Stomach smooth muscle (tissue), 2 donors: ENCODE measurements around the gene FUCA2.

ENCODE experiments used
- H3K27ac ChIP-seq: one replicate; pipeline ENCODE4 v1.7.0; 2013; ENCODE audit warnings: mild to moderate bottlenecking, low read length, inconsistent platforms
- H3K27me3 ChIP-seq, 2 donors: one replicate each; pipeline ENCODE4 v1.7.0; 2013; ENCODE audit warnings: low read length in 2 of 2; ENCODE audit not compliant: insufficient read depth in 2 of 2, control insufficient read depth in 1 of 2
- H3K36me3 ChIP-seq, 2 donors: one replicate each; pipeline ENCODE4 v1.7.0; 2013; ENCODE audit warnings: low read length in 2 of 2; ENCODE audit not compliant: control insufficient read depth in 2 of 2, insufficient read depth in 2 of 2
- H3K4me1 ChIP-seq: one replicate; pipeline ENCODE4 v1.7.0; 2013; ENCODE audit warnings: low read length; ENCODE audit not compliant: control insufficient read depth, insufficient read depth
- H3K4me3 ChIP-seq, 2 donors: one replicate each; pipeline ENCODE4 v1.7.0; 2013; ENCODE audit warnings: low read length in 2 of 2
- H3K9ac ChIP-seq, 2 donors: one replicate each; pipeline ENCODE4 v1.7.0; 2013; ENCODE audit warnings: low read length in 2 of 2, mild to moderate bottlenecking in 1 of 2
- H3K9me3 ChIP-seq, 2 donors: one replicate each; pipeline ENCODE4 v1.7.0; 2013; ENCODE audit warnings: low read length in 2 of 2; ENCODE audit not compliant: control insufficient read depth in 2 of 2
- donor health status: healthy.
- donor health status: Pancreatic carcinoma.

FUCA2 gene

GRCh38 chr6:143501851-143502250 is 9.7 kb downstream of the FUCA2 start:
- no peaks in the 10 kb centered on the region for H3K4me1 ChIP-seq
- no peak overlapping the region for H3K27ac ChIP-seq
- no peak overlapping the region for H3K9ac ChIP-seq
- no peaks in the 10 kb centered on the region for H3K27me3 ChIP-seq
- no peaks in the 10 kb centered on the region for H3K9me3 ChIP-seq
- peaks cover 20 to 32% of the 10 kb centered on the region in 2 donors for H3K36me3 ChIP-seq
- no peak overlapping the region for H3K4me3 ChIP-seq

- Histone ChIP-seq H3K4me3 (no peak overlapping the region), H3K27ac (no peak overlapping the region), H3K9ac (no peak overlapping the region), H3K9me3 (no peaks in the 10 kb centered on the region), H3K4me1 (no peaks in the 10 kb centered on the region), H3K36me3 (peaks cover 17 to 32% of the 10 kb centered on the region in 2 donors), H3K27me3 (no peaks in the 10 kb centered on the region)
Observed at GRCh38 chr6:143498428-143498827, 13.1 kb downstream of the FUCA2 start.

GRCh38 chr6:143496974-143497373 is 14.5 kb downstream of the FUCA2 start:
- Histone ChIP-seq H3K27me3 (no peaks in the 10 kb centered on the region), H3K36me3 (peaks cover 18 to 28% of the 10 kb centered on the region in 2 donors), H3K9me3 (no peaks in the 10 kb centered on the region), H3K4me3 (no peak overlapping the region), H3K9ac (no peak overlapping the region), H3K4me1 (no peaks in the 10 kb centered on the region), H3K27ac (no peak overlapping the region)

GRCh38 chr6:143490775-143491174 is 20.7 kb downstream of the FUCA2 start:
- no peaks in the 10 kb centered on the region for H3K9me3 ChIP-seq
- peaks cover 15 to 19% of the 10 kb centered on the region in 2 donors for H3K36me3 ChIP-seq
- H3K27ac ChIP-seq, result no peak overlapping the region
- H3K27me3 ChIP-seq, result no peaks in the 10 kb centered on the region
- H3K9ac ChIP-seq, result no peak overlapping the region
- H3K4me3 ChIP-seq, result no peak overlapping the region
- H3K4me1 ChIP-seq, result no peaks in the 10 kb centered on the region

GRCh38 chr6:143490244-143490643 is 21.3 kb downstream of the FUCA2 start:
- no peaks in the 10 kb centered on the region for H3K27me3 ChIP-seq
- no peak overlapping the region for H3K9ac ChIP-seq
- peaks cover 10 to 17% of the 10 kb centered on the region in 2 donors for H3K36me3 ChIP-seq
- H3K4me1 ChIP-seq, result no peaks in the 10 kb centered on the region
- no peaks in the 10 kb centered on the region for H3K9me3 ChIP-seq
- H3K27ac ChIP-seq, result no peak overlapping the region
- no peak overlapping the region for H3K4me3 ChIP-seq

- no peaks in the 10 kb centered on the region for H3K4me1 ChIP-seq
- H3K27me3 ChIP-seq, result no peaks in the 10 kb centered on the region
- no peak overlapping the region for H3K27ac ChIP-seq
- H3K9ac ChIP-seq, result no peak overlapping the region
- peaks cover 2 to 5% of the 10 kb centered on the region in 2 donors for H3K36me3 ChIP-seq
- H3K9me3 ChIP-seq, result no peaks in the 10 kb centered on the region
- no peak overlapping the region for H3K4me3 ChIP-seq
Observed at GRCh38 chr6:143486752-143487151, 24.8 kb downstream of the FUCA2 start.

GRCh38 chr6:143485967-143486366 is 25.6 kb downstream of the FUCA2 start:
- Histone ChIP-seq H3K9ac (no peak overlapping the region), H3K27me3 (no peaks in the 10 kb centered on the region)

GRCh38 chr6:143482593-143482992 is 28.9 kb downstream of the FUCA2 start:
- Histone ChIP-seq H3K27me3 (no peaks in the 10 kb centered on the region), H3K27ac (no peak overlapping the region), H3K36me3 (peaks cover 0 to 5% of the 10 kb centered on the region in 2 donors)

More at GRCh38 chr6:143485967-143486366, 25.6 kb downstream of the FUCA2 start:
- Histone ChIP-seq H3K4me3 (no peak overlapping the region), H3K36me3 (peaks cover 2 to 5% of the 10 kb centered on the region in 2 donors), H3K9me3 (no peaks in the 10 kb centered on the region), H3K27ac (no peak overlapping the region), H3K4me1 (no peaks in the 10 kb centered on the region)

GRCh38 chr6:143478479-143479062 is 32.9 kb downstream of the FUCA2 start:
- H3K36me3 ChIP-seq, result peaks cover 4 to 14% of the 10 kb centered on the region in 2 donors
- no peaks in the 10 kb centered on the region for H3K4me1 ChIP-seq
- H3K9me3 ChIP-seq, result no peaks in the 10 kb centered on the region
- H3K4me3 ChIP-seq, result no peak overlapping the region
- H3K27me3 ChIP-seq, result no peaks in the 10 kb centered on the region
- no peak overlapping the region for H3K9ac ChIP-seq
- no peak overlapping the region for H3K27ac ChIP-seq

More at GRCh38 chr6:143482593-143482992, 28.9 kb downstream of the FUCA2 start:
- H3K9ac ChIP-seq, result no peak overlapping the region
- no peaks in the 10 kb centered on the region for H3K9me3 ChIP-seq
- H3K4me1 ChIP-seq, result no peaks in the 10 kb centered on the region
- H3K4me3 ChIP-seq, result no peak overlapping the region

- Histone ChIP-seq H3K4me1 (no peaks in the 10 kb centered on the region), H3K27me3 (no peaks in the 10 kb centered on the region), H3K9me3 (no peaks in the 10 kb centered on the region), H3K9ac (no peak overlapping the region), H3K4me3 (no peak overlapping the region), H3K27ac (no peak overlapping the region), H3K36me3 (peaks cover 7 to 26% of the 10 kb centered on the region in 2 donors)
Observed at GRCh38 chr6:143476545-143476944, 35.0 kb downstream of the FUCA2 start.

- Histone ChIP-seq H3K27me3 (no peaks in the 10 kb centered on the region), H3K27ac (no peak overlapping the region), H3K9me3 (no peaks in the 10 kb centered on the region), H3K9ac (no peak overlapping the region), H3K36me3 (peaks cover 10 to 17% of the 10 kb centered on the region in 2 donors), H3K4me1 (no peaks in the 10 kb centered on the region), H3K4me3 (no peak overlapping the region)
Observed at GRCh38 chr6:143471822-143472221, 39.7 kb downstream of the FUCA2 start.
